Endothelial cell of umbilical vein (primary cell): ENCODE measurements around the gene MYMX. TPM values are rescaled to one million over a fixed set of nuclear protein-coding genes. Genes with fewer than 3 reads are reported as not detected.

Source experiments
- BruUV-seq: library from RNA; stranded (reverse); fragments of 400-500 nt; replicated peaks from 2 replicates; lab custom pipeline; 2021; lab: Mats Ljungman, UMichigan
- CTCF ChIA-PET: fragments of 300-600, 350-600 bp; sonication (Branson Sonifier 250); formaldehyde crosslinking; loops from one replicate; lab custom pipeline; 2021; ENCODE audit warnings: antibody characterized with exemption, inconsistent platforms; lab: Charles Lee
- POLR2A ChIA-PET: fragments of 300-600, 350-600 bp; sonication (Branson Sonifier 250); formaldehyde crosslinking; loops from one replicate; lab custom pipeline; 2021; ENCODE audit warnings: antibody characterized with exemption, inconsistent platforms; lab: Charles Lee
- DNase-seq: peaks from one replicate; pipeline ENCODE4 v3.0.0-alpha.2; 2011; ENCODE audit warnings: low read depth, low spot score
- FAIRE-seq: peaks from 2 replicates; lab custom pipeline; 2011; peaks lifted over from hg19 to GRCh38; lab: Jason Lieb, UNC
- H2AFZ ChIP-seq: 2 replicates; pipeline ENCODE4 v1.6.0; 2012; ENCODE audit warnings: low read depth, low read length, control low read depth, inconsistent platforms
- H3K27ac ChIP-seq: 2 replicates; pipeline ENCODE4 v1.5.1; 2011; ENCODE audit warnings: low read depth, mild to moderate bottlenecking, control low read depth, low read length, moderate library complexity; ENCODE audit not compliant: insufficient read depth
- H3K27me3 ChIP-seq, 2 experiments: 2 replicates each; pipeline versions ENCODE4 v1.6.0 to v1.6.1; 2011; ENCODE audit warnings: low read length in 2 of 2, mixed read lengths in 1 of 2; ENCODE audit not compliant: control insufficient read depth in 2 of 2, insufficient read depth in 2 of 2
- H3K36me3 ChIP-seq, 2 experiments: 2 replicates in 1 of 2; 3 replicates in 1 of 2; pipeline ENCODE4 v1.5.1; 2011; ENCODE audit warnings: low read length in 2 of 2, mild to moderate bottlenecking in 1 of 2, moderate library complexity in 1 of 2; ENCODE audit not compliant: control insufficient read depth in 2 of 2, insufficient read depth in 2 of 2; ENCODE audit errors: extremely low read depth in 1 of 2
- H3K4me1 ChIP-seq: 3 replicates; pipeline ENCODE4 v1.5.1; 2011; ENCODE audit warnings: mild to moderate bottlenecking, low read length; ENCODE audit not compliant: control insufficient read depth, insufficient read depth; ENCODE audit errors: extremely low read depth
- H3K4me2 ChIP-seq: 2 replicates; pipeline ENCODE4 v1.6.1; 2011; ENCODE audit warnings: low read length, control low read depth, mixed read lengths; ENCODE audit not compliant: insufficient read depth
- H3K4me3 ChIP-seq, 3 experiments: fragments of 200-600 bp in 1 of 3; sonication (generic), shearing (Covaris generic) in 1 of 3; replicated peaks in 1 of 3; 2 replicates each; pipeline ENCODE4 v1.5.1; 2011 to 2016; ENCODE audit warnings: control low read depth in 3 of 3, low read length in 3 of 3, mild to moderate bottlenecking in 2 of 3, inconsistent platforms in 1 of 3, low read depth in 1 of 3, moderate library complexity in 1 of 3; ENCODE audit not compliant: insufficient read depth in 1 of 3
- H3K79me2 ChIP-seq: 2 replicates; pipeline ENCODE4 v1.6.0; 2012; ENCODE audit warnings: low read length, inconsistent platforms; ENCODE audit not compliant: control insufficient read depth, insufficient read depth
- H3K9ac ChIP-seq: replicated peaks from 2 replicates; pipeline ENCODE3; 2011; ENCODE audit warnings: low read length, control low read depth; ENCODE audit not compliant: insufficient read depth; ENCODE audit errors: extremely low read depth
- H3K9me1 ChIP-seq: replicated peaks from 3 replicates; pipeline ENCODE4 v1.6.0; 2011; ENCODE audit warnings: mild to moderate bottlenecking, low read length; ENCODE audit not compliant: control insufficient read depth, insufficient read depth; ENCODE audit errors: extremely low read depth
- H3K9me3 ChIP-seq: replicated peaks from 2 replicates; pipeline ENCODE4 v1.5.1; 2012; ENCODE audit warnings: low read length, inconsistent platforms; ENCODE audit not compliant: control insufficient read depth, insufficient read depth
- H4K20me1 ChIP-seq: replicated peaks from 2 replicates; pipeline ENCODE3; 2011; ENCODE audit warnings: mild to moderate bottlenecking, low read length; ENCODE audit not compliant: control insufficient read depth, insufficient read depth; ENCODE audit errors: extremely low read depth
- EZH2 ChIP-seq: IDR thresholded peaks from 2 replicates; pipeline ENCODE4 v1.6.1; 2012; ENCODE audit warnings: borderline replicate concordance, low read depth, mild to moderate bottlenecking, moderate library complexity, low read length, inconsistent platforms; ENCODE audit not compliant: severe bottlenecking
- GATA2 ChIP-seq: IDR thresholded peaks from 2 replicates; pipeline ENCODE4 v1.7.0; 2011; ENCODE audit warnings: low read depth, mild to moderate bottlenecking, moderate library complexity, mixed read lengths, low read length; ENCODE audit not compliant: insufficient read length, insufficient read depth
- JUN ChIP-seq: IDR thresholded peaks from 2 replicates; pipeline ENCODE4 v1.6.1; 2011; ENCODE audit warnings: borderline replicate concordance, low read depth; ENCODE audit not compliant: insufficient read length, insufficient read depth
- POLR2AphosphoS5 ChIP-seq: IDR thresholded peaks from 2 replicates; pipeline ENCODE4 v1.6.1; 2012; ENCODE audit warnings: low read depth, mild to moderate bottlenecking, control low read depth, low read length, moderate library complexity; ENCODE audit not compliant: insufficient read depth
- dilution Hi-C: fragments of 300-500 bp; cut with MboI; formaldehyde crosslinking; loops from one replicate; pipeline ENCODE4 v1.15.0; 2019; ENCODE audit warnings: low sequenced_read_pairs; ENCODE audit not compliant: extremely low pct_ligation_motif_present
- intact Hi-C: fragments of 100-400 bp; cut with micrococcal nuclease; formaldehyde crosslinking; loops from one replicate; pipeline ENCODE4 v1.10.0; 2022
- polyA plus RNA-seq, 4 experiments: library from polyadenylated mRNA; depleted of rRNA in 3 of 4; stranded (reverse) in 3 of 4; unstranded in 1 of 4; fragments of >200 nt; gene quantifications; 2 replicates each; pipeline versions ENCODE4 v1.2.1 to v1.2.3, GENCODE V29; 2011 to 2012; ENCODE audit warnings: missing spikeins in 1 of 4
- total RNA-seq: library from RNA; stranded (reverse); gene quantifications from 2 replicates; pipeline ENCODE4 v1.2.3, GENCODE V29; 2021
- TF ChIP-seq, protein P1 (sequence below), 2 donors: IDR thresholded peaks; 1 replicate in 1 of 2; 2 replicates in 1 of 2; pipeline ENCODE4 v1.5.1; 2011; ENCODE audit warnings: low read length in 2 of 2, mild to moderate bottlenecking in 2 of 2, moderate library complexity in 2 of 2, control low read depth in 1 of 2, inconsistent platforms in 1 of 2, low read depth in 1 of 2; ENCODE audit not compliant: insufficient read depth in 1 of 2; ENCODE audit errors: extremely low read depth in 1 of 2
- TF ChIP-seq, protein P2 (sequence below): IDR thresholded peaks from 2 replicates; pipeline ENCODE4 v1.6.1; 2011; ENCODE audit not compliant: insufficient read depth, insufficient read length

Gene MYMX
- total and polyA plus RNA-seq, 2 donors (not counting 3 experiments of a cell fraction or from before 2014, with no cell fraction given), result 0.18 TPM; not detected in 1

DNA sequence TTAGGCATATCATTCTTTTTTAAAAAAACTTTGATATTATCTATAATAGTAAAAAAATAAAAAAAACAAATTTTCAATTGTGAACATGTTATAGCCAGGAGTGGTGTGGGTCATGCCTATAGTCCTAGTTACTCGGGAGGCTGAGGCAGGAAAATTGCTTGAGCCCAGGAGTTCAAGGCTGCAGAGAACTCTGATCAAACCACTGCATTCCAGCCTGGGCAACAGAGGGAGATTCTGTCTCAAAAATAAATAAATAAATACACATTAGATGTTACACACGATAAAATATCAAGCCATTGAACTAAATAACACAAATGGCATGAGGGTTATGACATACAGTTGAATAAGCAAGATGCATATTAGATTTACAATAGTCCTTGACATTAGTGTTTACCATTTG, 27.9 kb upstream of the MYMX start:
- FAIRE-seq (no peak), DNase-seq (no peak)
- dilution Hi-C loops (no loop called here), intact Hi-C loops (no loop called here)
- H3K9me3 ChIP-seq, result no peaks in the 10 kb centered on the region
- no peak overlapping the region for H3K4me3 ChIP-seq
- ChIA-PET POLR2A (no interaction called here), CTCF (no interaction called here)
- no peaks in the 10 kb centered on the region for H4K20me1 ChIP-seq
- no peak overlapping the region for H3K27ac ChIP-seq
- no TSS peak for BruUV-seq
- H3K9me1 ChIP-seq, result no peaks in the 10 kb centered on the region
- no peak overlapping the region for H2AFZ ChIP-seq
- H3K4me2 ChIP-seq, result no peak overlapping the region
- no peaks in the 10 kb centered on the region for H3K27me3 ChIP-seq
- peaks cover 29% of the 10 kb centered on the region for H3K4me1 ChIP-seq
- H3K79me2 ChIP-seq, result no peaks in the 10 kb centered on the region
- H3K9ac ChIP-seq, result no peak overlapping the region
- H3K36me3 ChIP-seq, result no peaks in the 10 kb centered on the region
- no peak for TF ChIP-seq POLR2AphosphoS5
- TF ChIP-seq GATA2, result no peak
- no peak for TF ChIP-seq JUN
- TF ChIP-seq, protein P1, sequence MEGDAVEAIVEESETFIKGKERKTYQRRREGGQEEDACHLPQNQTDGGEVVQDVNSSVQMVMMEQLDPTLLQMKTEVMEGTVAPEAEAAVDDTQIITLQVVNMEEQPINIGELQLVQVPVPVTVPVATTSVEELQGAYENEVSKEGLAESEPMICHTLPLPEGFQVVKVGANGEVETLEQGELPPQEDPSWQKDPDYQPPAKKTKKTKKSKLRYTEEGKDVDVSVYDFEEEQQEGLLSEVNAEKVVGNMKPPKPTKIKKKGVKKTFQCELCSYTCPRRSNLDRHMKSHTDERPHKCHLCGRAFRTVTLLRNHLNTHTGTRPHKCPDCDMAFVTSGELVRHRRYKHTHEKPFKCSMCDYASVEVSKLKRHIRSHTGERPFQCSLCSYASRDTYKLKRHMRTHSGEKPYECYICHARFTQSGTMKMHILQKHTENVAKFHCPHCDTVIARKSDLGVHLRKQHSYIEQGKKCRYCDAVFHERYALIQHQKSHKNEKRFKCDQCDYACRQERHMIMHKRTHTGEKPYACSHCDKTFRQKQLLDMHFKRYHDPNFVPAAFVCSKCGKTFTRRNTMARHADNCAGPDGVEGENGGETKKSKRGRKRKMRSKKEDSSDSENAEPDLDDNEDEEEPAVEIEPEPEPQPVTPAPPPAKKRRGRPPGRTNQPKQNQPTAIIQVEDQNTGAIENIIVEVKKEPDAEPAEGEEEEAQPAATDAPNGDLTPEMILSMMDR (IDR thresholded peaks at IDR 0.05; ENCODE audit: extremely low read depth in 1 of 2, insufficient read depth in 1 of 2, low read depth in 1 of 2, low read length in 2 of 2), result no peak
- no peak for TF ChIP-seq EZH2
- TF ChIP-seq, protein P2, sequence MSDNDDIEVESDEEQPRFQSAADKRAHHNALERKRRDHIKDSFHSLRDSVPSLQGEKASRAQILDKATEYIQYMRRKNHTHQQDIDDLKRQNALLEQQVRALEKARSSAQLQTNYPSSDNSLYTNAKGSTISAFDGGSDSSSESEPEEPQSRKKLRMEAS, result no peak
